GM12878 (cell line): ENCODE measurements around the gene SLCO3A1. TPM values are rescaled to one million over a fixed set of nuclear protein-coding genes. Genes with fewer than 3 reads are reported as not detected.

ENCODE experiments used
- ATAC-seq: fragments of 200-7000 bp; cut with Tn5 transposase; 3 replicates; pipeline ENCODE4 v1.9.1; 2020; ENCODE audit warnings: mild to moderate bottlenecking, moderate library complexity
- BruUV-seq: library from RNA; stranded (reverse); fragments of 400-500 nt; replicated peaks from 2 replicates; lab custom pipeline; 2021; lab: Mats Ljungman, UMichigan
- CTCF ChIA-PET: fragments of 300-600 bp; sonication (Branson Sonifier 250); formaldehyde crosslinking; extraction: SDS; loops from one replicate; lab custom pipeline; 2021; ENCODE audit warnings: inconsistent platforms; lab: Yijun Ruan, JAX
- POLR2A ChIA-PET: fragments of 350-600 bp; formaldehyde crosslinking; extraction: SDS; loops from one replicate; lab custom pipeline; 2021; ENCODE audit warnings: inconsistent platforms; lab: Charles Lee
- RAD21 ChIA-PET: fragments of 300-600 bp; sonication (Branson Sonifier 250); formaldehyde crosslinking; loops from one replicate; lab custom pipeline; 2023; ENCODE audit warnings: antibody characterized with exemption; ENCODE audit not compliant: unreplicated experiment; lab: Charles Lee
- SMC1A ChIA-PET: fragments of 300-600 bp; sonication (Branson Sonifier 250); formaldehyde crosslinking; loops from one replicate; lab custom pipeline; 2023; ENCODE audit not compliant: unreplicated experiment, uncharacterized antibody; lab: Charles Lee
- DNase-seq: peaks from one replicate; pipeline ENCODE4 v3.0.0-alpha.2; 2011; ENCODE audit warnings: low read depth, low spot score
- FAIRE-seq: peaks from 3 replicates; lab custom pipeline; 2011; peaks lifted over from hg19 to GRCh38; lab: Jason Lieb, UNC
- H2AFZ ChIP-seq: 2 replicates; pipeline ENCODE4 v1.6.0; 2011; ENCODE audit warnings: low read depth, low read length, control low read depth; ENCODE audit not compliant: control insufficient read depth
- H3K27ac ChIP-seq: 2 replicates; pipeline ENCODE4 v1.5.1; 2011; ENCODE audit warnings: control low read depth; ENCODE audit not compliant: control insufficient read depth, insufficient read depth
- H3K27me3 ChIP-seq, 2 experiments: replicated peaks in 1 of 2; 2 replicates each; pipeline versions ENCODE4 v1.6.0 to v1.6.1; 2011; ENCODE audit warnings: low read length in 1 of 2; ENCODE audit not compliant: control insufficient read depth in 2 of 2, insufficient read depth in 2 of 2
- H3K36me3 ChIP-seq, 2 experiments: 2 replicates each; pipeline ENCODE4 v1.5.1; 2011; ENCODE audit warnings: low read length in 1 of 2; ENCODE audit not compliant: control insufficient read depth in 2 of 2, insufficient read depth in 2 of 2
- H3K4me1 ChIP-seq: 2 replicates; pipeline ENCODE4 v1.6.1; 2011; ENCODE audit warnings: mild to moderate bottlenecking, low read length, moderate library complexity, mixed read lengths; ENCODE audit not compliant: control insufficient read depth, insufficient read depth
- H3K4me2 ChIP-seq: 2 replicates; pipeline ENCODE4 v1.6.0; 2011; ENCODE audit warnings: control low read depth; ENCODE audit not compliant: control insufficient read depth, insufficient read depth
- H3K4me3 ChIP-seq: fragments of 200-600 bp; sonication (generic); 2 replicates; pipeline ENCODE4 v1.5.1; 2016
- H3K79me2 ChIP-seq: 2 replicates; pipeline ENCODE4 v1.6.0; 2011; ENCODE audit warnings: low read length; ENCODE audit not compliant: control insufficient read depth, insufficient read depth
- H3K9ac ChIP-seq: 2 replicates; pipeline ENCODE4 v1.8.0; 2011; ENCODE audit warnings: low read length, control low read depth, mixed read lengths; ENCODE audit not compliant: control insufficient read depth, insufficient read depth
- H3K9me3 ChIP-seq: replicated peaks from 3 replicates; pipeline ENCODE4 v1.5.1; 2011; ENCODE audit warnings: mild to moderate bottlenecking, low read length; ENCODE audit not compliant: control insufficient read depth, insufficient read depth
- H4K20me1 ChIP-seq: 2 replicates; pipeline ENCODE4 v1.6.0; 2011; ENCODE audit not compliant: control insufficient read depth, insufficient read depth
- BCLAF1 ChIP-seq: fragments of 450-650 bp; IDR thresholded peaks from 2 replicates; pipeline ENCODE4 v1.6.1; 2017; ENCODE audit warnings: antibody characterized with exemption, mild to moderate bottlenecking, moderate library complexity
- CBX3 ChIP-seq: fragments of 200-600 bp; sonication (generic); IDR thresholded peaks from 2 replicates; pipeline ENCODE4 v1.6.1; 2016; ENCODE audit warnings: low read depth, borderline replicate concordance
- HDAC6 ChIP-seq: fragments of 200-600 bp; sonication (generic); IDR thresholded peaks from one replicate; pipeline ENCODE4 v1.8.0; 2017; ENCODE audit warnings: antibody characterized with exemption; ENCODE audit not compliant: unreplicated experiment
- SMC3 ChIP-seq: IDR thresholded peaks from 2 replicates; pipeline ENCODE4 v1.6.1; 2011; ENCODE audit warnings: low read length, improper control_type of control experiment, borderline replicate concordance
- WGBS: methylation state at CpG from one replicate; pipeline ENCODE4 v1.1.6; 2016; ENCODE audit warnings: low lambda C conversion rate; ENCODE audit not compliant: insufficient replicate concordance, insufficient coverage; ENCODE audit errors: missing lambda C conversion rate; 5-methylcytosine and 5-hydroxymethylcytosine counted together
- in situ Hi-C: fragments of 300-500 bp; cut with MboI; formaldehyde crosslinking; loops from 9 replicates; pipeline ENCODE4 v1.14.3; 2018; ENCODE audit warnings: mixed read lengths
- intact Hi-C: fragments of 100-400 bp; cut with micrococcal nuclease; formaldehyde crosslinking; loops from one replicate; pipeline ENCODE4 v1.14.2; 2022; ENCODE audit not compliant: unreplicated experiment
- polyA plus RNA-seq, 11 experiments: library from polyadenylated mRNA; depleted of rRNA in 4 of 11; unstranded in 6 of 11; stranded (reverse) in 5 of 11; fragments of >200 nt; fragmentation: Nextera tagmentation in 4 of 11; fragmentation: Illumina TruSeq in 1 of 11; extraction: Ambion mirVana in 4 of 11; extraction: Trizol in 1 of 11; gene quantifications; 1 replicate in 1 of 11; 2 replicates in 10 of 11; pipeline versions ENCODE4 v1.2.1 to v1.2.3, GENCODE V29; 2011 to 2016; ENCODE audit warnings: inconsistent platforms in 2 of 11, missing spikeins in 2 of 11, low read depth in 1 of 11
- total RNA-seq, 4 experiments: library from RNA; depleted of rRNA in 3 of 4; stranded (reverse); fragments of >200 nt in 3 of 4; fragmentation: Illumina TruSeq in 1 of 4; extraction: Trizol in 1 of 4; gene quantifications; 2 replicates each; pipeline versions ENCODE4 v1.2.1 to v1.2.3, GENCODE V29; 2013 to 2021

Gene SLCO3A1
- total and polyA plus RNA-seq, 10 of the 15 experiments (the other 5 are each of a cell fraction or from before 2014, with no cell fraction given): 0.05 to 5.9 (median 0.31) TPM

DNA sequence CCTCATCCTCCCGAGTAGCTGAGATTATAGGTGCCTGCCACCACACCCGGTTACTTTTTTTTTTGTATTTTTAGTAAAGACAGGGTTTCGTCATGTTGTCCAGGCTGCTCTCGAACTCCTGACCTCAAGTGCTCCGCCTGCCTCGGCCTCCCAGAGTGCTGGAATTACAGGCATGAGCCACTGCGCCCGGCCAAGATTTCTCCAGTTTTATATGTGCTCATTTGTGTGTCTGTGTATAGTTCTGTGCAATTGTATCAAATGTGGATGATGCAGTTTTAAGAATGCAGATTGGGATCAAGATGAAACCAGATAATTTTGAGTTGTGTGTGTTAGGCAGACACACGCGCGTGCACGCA is 68.3 kb downstream of the SLCO3A1 start:
- ChIA-PET POLR2A (no interaction called here), SMC1A (interaction anchor here (1.2 kb wide), 1 partner anchor 20 kb away, joined by 3 read pairs; no protein-coding TSS in a partner anchor), CTCF (no interaction called here), RAD21 (no interaction called here)
- intact Hi-C loops: no loop called here
- Histone ChIP-seq H3K79me2 (no peaks in the 10 kb centered on the region), H3K9me3 (no peaks in the 10 kb centered on the region), H3K4me3 (no peak overlapping the region), H3K9ac (no peak overlapping the region), H3K27ac (no peak overlapping the region), H4K20me1 (no peaks in the 10 kb centered on the region), H3K36me3 (no peaks in the 10 kb centered on the region), H2AFZ (no peak overlapping the region), H3K4me1 (no peaks in the 10 kb centered on the region), H3K4me2 (no peak overlapping the region), H3K27me3 (peaks cover 0 to 2% of the 10 kb centered on the region in 2 experiments; a peak in 1 of 4 replicates)
- 60% methylated on average over 12 of the region's 12 CpGs for WGBS
- FAIRE-seq (no peak), ATAC-seq (no peak), DNase-seq (no peak)
- no TSS peak for BruUV-seq
- in situ Hi-C loops: no loop called here
- TF ChIP-seq CBX3 (no peak), HDAC6 (no peak), SMC3 (no peak), BCLAF1 (no peak)
